HFF-Myc (cell line): Measurements from ENCODE around the gene BORCS6.

Source experiments
- DNase-seq: peaks from one replicate; pipeline ENCODE4 v3.0.0-alpha.2; 2011; ENCODE audit warnings: low read depth; ENCODE audit errors: extremely low read depth
- H3K4me3 ChIP-seq: replicated peaks from 2 replicates; pipeline ENCODE4 v1.5.1; 2011; ENCODE audit warnings: low read depth, mild to moderate bottlenecking, control low read depth, low read length
- TF ChIP-seq, protein P1 (sequence below): IDR thresholded peaks from 2 replicates; pipeline ENCODE4 v1.5.1; 2012; ENCODE audit warnings: mild to moderate bottlenecking, low read depth, low read length, control low read depth; ENCODE audit errors: missing control alignments

Gene BORCS6

GRCh38 chr17:8160741-8161221, 29.2 kb downstream of the BORCS6 start:
- H3K4me3 ChIP-seq = peak overlapping the region; percentile 90; the same call in 1 of the 2 replicates
- TF ChIP-seq, protein P1, sequence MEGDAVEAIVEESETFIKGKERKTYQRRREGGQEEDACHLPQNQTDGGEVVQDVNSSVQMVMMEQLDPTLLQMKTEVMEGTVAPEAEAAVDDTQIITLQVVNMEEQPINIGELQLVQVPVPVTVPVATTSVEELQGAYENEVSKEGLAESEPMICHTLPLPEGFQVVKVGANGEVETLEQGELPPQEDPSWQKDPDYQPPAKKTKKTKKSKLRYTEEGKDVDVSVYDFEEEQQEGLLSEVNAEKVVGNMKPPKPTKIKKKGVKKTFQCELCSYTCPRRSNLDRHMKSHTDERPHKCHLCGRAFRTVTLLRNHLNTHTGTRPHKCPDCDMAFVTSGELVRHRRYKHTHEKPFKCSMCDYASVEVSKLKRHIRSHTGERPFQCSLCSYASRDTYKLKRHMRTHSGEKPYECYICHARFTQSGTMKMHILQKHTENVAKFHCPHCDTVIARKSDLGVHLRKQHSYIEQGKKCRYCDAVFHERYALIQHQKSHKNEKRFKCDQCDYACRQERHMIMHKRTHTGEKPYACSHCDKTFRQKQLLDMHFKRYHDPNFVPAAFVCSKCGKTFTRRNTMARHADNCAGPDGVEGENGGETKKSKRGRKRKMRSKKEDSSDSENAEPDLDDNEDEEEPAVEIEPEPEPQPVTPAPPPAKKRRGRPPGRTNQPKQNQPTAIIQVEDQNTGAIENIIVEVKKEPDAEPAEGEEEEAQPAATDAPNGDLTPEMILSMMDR = no peak
- DNase-seq = no peak

DNA sequence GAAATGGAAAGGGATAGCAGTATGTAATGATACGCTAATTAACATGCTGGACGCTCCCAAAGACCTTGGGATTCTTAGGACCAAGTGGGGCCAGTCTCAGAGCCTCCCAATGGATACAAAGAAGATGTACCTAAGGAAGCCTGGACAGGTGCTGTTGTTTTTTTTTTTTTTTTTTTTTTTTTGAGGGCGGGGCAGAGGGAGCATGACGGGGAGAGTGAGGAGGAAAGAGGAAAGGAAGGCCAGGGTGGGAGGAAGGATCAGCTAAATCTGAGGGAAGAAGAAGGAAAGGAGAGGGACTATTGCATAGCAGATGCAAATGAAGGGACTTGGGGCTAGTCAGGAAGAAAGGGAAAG, 29.8 kb downstream of the BORCS6 start:
- no peak overlapping the region for H3K4me3 ChIP-seq
- no peak for DNase-seq
- TF ChIP-seq, protein P1 = no peak

GRCh38 chr17:8159459-8160223, 30.3 kb downstream of the BORCS6 start:
- no peak overlapping the region for H3K4me3 ChIP-seq
- TF ChIP-seq, protein P1 = no peak
- no peak for DNase-seq

DNA sequence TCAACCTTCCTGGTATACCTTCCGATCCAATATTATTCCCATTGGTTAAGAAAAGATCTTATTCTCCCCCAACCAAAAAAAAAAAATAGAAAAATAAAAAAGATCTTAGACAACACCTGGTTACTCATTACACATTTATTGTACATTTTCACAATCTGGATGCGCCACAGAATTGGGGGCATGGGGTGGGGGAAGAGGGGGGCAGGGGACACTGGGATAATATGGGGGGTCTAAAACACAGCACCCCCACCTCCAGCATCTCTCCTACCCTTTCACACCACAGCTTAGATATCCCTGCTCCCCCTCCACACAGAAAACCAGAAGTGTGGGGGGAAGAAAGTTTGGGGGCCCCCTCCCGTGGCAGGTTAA, 31.0 kb downstream of the BORCS6 start:
- no peak for DNase-seq
- TF ChIP-seq, protein P1 = no peak

GRCh38 chr17:8158267-8159031, 31.5 kb downstream of the BORCS6 start:
- H3K4me3 ChIP-seq = no peak overlapping the region
- TF ChIP-seq, protein P1 = peak; percentile 82
- peak; percentile 78 for DNase-seq

More for the DNA sequence above, 31.0 kb downstream of the BORCS6 start:
- H3K4me3 ChIP-seq = no peak overlapping the region

- TF ChIP-seq, protein P1 = no peak
- H3K4me3 ChIP-seq = peak overlapping the region; percentile 67
- DNase-seq = peak; percentile 100
Measured at GRCh38 chr17:8156246-8156992, 33.6 kb downstream of the BORCS6 start.
